GM12875 (cell line): Measurements from ENCODE around the gene NRAP.
"Not testable (repeated sequence)": the region's sequence is repeated elsewhere in the genome, so short reads cannot be mapped to it uniquely, and the experiment has no call there.

Experiments used
- H3K4me3 ChIP-seq: one replicate; pipeline ENCODE4 v1.5.1; 2011; ENCODE audit warnings: low read depth, low read length, control low read depth
- CTCF ChIP-seq: IDR thresholded peaks from 2 replicates; pipeline ENCODE4 v1.5.1; 2011; ENCODE audit warnings: low read depth, mild to moderate bottlenecking, control low read depth, inconsistent platforms, low read length, moderate library complexity, borderline replicate concordance; ENCODE audit not compliant: insufficient read depth

Gene NRAP

GRCh38 chr10:113663142-113663541 is 699 bp downstream of the NRAP start:
- no peak for TF ChIP-seq CTCF
- H3K4me3 ChIP-seq, result no peak overlapping the region

- no peak overlapping the region for H3K4me3 ChIP-seq
- no peak for TF ChIP-seq CTCF
Observed at GRCh38 chr10:113661332-113661731, 2.5 kb downstream of the NRAP start.

- no peak overlapping the region for H3K4me3 ChIP-seq
- no peak for TF ChIP-seq CTCF
Observed at GRCh38 chr10:113657544-113657943, 6.3 kb downstream of the NRAP start.

- TF ChIP-seq CTCF, result no peak
- H3K4me3 ChIP-seq, result no peak overlapping the region
Observed at GRCh38 chr10:113656896-113657295, 6.9 kb downstream of the NRAP start.

- not testable (repeated sequence) for H3K4me3 ChIP-seq
Observed at GRCh38 chr10:113652456-113652855, 11.4 kb downstream of the NRAP start.

- TF ChIP-seq CTCF, result no peak
- no peak overlapping the region for H3K4me3 ChIP-seq
Observed at GRCh38 chr10:113651898-113652297, 11.9 kb downstream of the NRAP start.

- TF ChIP-seq CTCF, result no peak
- no peak overlapping the region for H3K4me3 ChIP-seq
Observed at GRCh38 chr10:113651021-113651420, 12.8 kb downstream of the NRAP start.

GRCh38 chr10:113650172-113650571 is 13.7 kb downstream of the NRAP start:
- no peak for TF ChIP-seq CTCF
- no peak overlapping the region for H3K4me3 ChIP-seq
